HEK293 (cell line): Measurements from ENCODE around the gene BCL11A.

ENCODE experiments used
- CTCF ChIA-PET: fragments of 350-600 bp; formaldehyde crosslinking; extraction: SDS; loops from one replicate; lab custom pipeline; 2021; ENCODE audit warnings: antibody characterized with exemption; lab: Yijun Ruan, JAX
- POLR2A ChIA-PET: fragments of 300-600 bp; formaldehyde crosslinking; extraction: SDS; loops from one replicate; lab custom pipeline; 2020; ENCODE audit warnings: antibody characterized with exemption, inconsistent platforms; lab: Yijun Ruan, JAX
- H3K27ac ChIP-seq: fragments of 200-500 bp; sonication (Bioruptor generic); 2 replicates; pipeline ENCODE4 v1.5.1; 2014; ENCODE audit warnings: low read depth, low read length, control low read depth, inconsistent platforms; ENCODE audit errors: extremely low read depth
- H3K36me3 ChIP-seq, 2 experiments: fragments of 200-500 bp in 1 of 2; sonication (Bioruptor generic) in 1 of 2; 1 replicate in 1 of 2; 2 replicates in 1 of 2; pipeline ENCODE4 v1.5.1; 2014 to 2017; ENCODE audit warnings: inconsistent platforms in 2 of 2, low read length in 2 of 2; ENCODE audit not compliant: control insufficient read depth in 2 of 2, insufficient read depth in 1 of 2
- H3K4me1 ChIP-seq: fragments of 200-500 bp; sonication (Bioruptor generic); 2 replicates; pipeline ENCODE4 v1.5.1; 2014; ENCODE audit warnings: mild to moderate bottlenecking, low read length, inconsistent platforms; ENCODE audit not compliant: control insufficient read depth, insufficient read depth
- H3K4me3 ChIP-seq: 2 replicates; pipeline ENCODE4 v1.5.1; 2011; ENCODE audit warnings: low read depth, mild to moderate bottlenecking, control low read depth, low read length, moderate library complexity
- H3K9me3 ChIP-seq: fragments of 200-500 bp; sonication (Bioruptor generic); 2 replicates; pipeline ENCODE4 v1.5.1; 2014; ENCODE audit warnings: low read depth, low read length, inconsistent platforms; ENCODE audit not compliant: control insufficient read depth, insufficient read depth
- FEZF1 ChIP-seq: fragments of 450-650 bp; formaldehyde crosslinking; IDR thresholded peaks from 2 replicates; pipeline ENCODE4 v1.5.1; 2016; ENCODE audit warnings: missing biosample characterization, missing genetic modification characterization
- KLF9 ChIP-seq: fragments of 450-650 bp; formaldehyde crosslinking; IDR thresholded peaks from 2 replicates; pipeline ENCODE4 v1.5.1; 2016; ENCODE audit warnings: missing biosample characterization, missing genetic modification characterization, low read depth
- YY2 ChIP-seq: fragments of 450-650 bp; formaldehyde crosslinking; IDR thresholded peaks from 2 replicates; pipeline ENCODE4 v1.5.1; 2016; ENCODE audit warnings: missing biosample characterization, missing genetic modification characterization
- ZBTB17 ChIP-seq: fragments of 450-650 bp; formaldehyde crosslinking; IDR thresholded peaks from 2 replicates; pipeline ENCODE4 v1.5.1; 2016; ENCODE audit warnings: missing biosample characterization, missing genetic modification characterization
- ZIC2 ChIP-seq: fragments of 450-650 bp; formaldehyde crosslinking; IDR thresholded peaks from 2 replicates; pipeline ENCODE4 v1.5.1; 2016; ENCODE audit warnings: missing biosample characterization, missing genetic modification characterization
- ZNF10 ChIP-seq: fragments of 450-650 bp; formaldehyde crosslinking; IDR thresholded peaks from 2 replicates; pipeline ENCODE4 v1.5.1; 2017; ENCODE audit warnings: missing biosample characterization, missing genetic modification characterization
- ZNF223 ChIP-seq: fragments of 450-650 bp; formaldehyde crosslinking; IDR thresholded peaks from 2 replicates; pipeline ENCODE4 v1.5.1; 2016; ENCODE audit warnings: missing biosample characterization, missing genetic modification characterization
- ZNF37A ChIP-seq: fragments of 450-650 bp; IDR thresholded peaks from 2 replicates; pipeline ENCODE4 v1.5.1; 2018; ENCODE audit warnings: missing biosample characterization, missing genetic modification characterization
- ZNF629 ChIP-seq: fragments of 450-650 bp; formaldehyde crosslinking; IDR thresholded peaks from 2 replicates; pipeline ENCODE4 v1.5.1; 2017; ENCODE audit warnings: missing biosample characterization, missing genetic modification characterization
- ZNF664 ChIP-seq: fragments of 450-650 bp; formaldehyde crosslinking; IDR thresholded peaks from 2 replicates; pipeline ENCODE4 v1.5.1; 2016; ENCODE audit warnings: missing biosample characterization, missing genetic modification characterization
- ZNF677 ChIP-seq: fragments of 450-650 bp; IDR thresholded peaks from 2 replicates; pipeline ENCODE4 v1.5.0; 2018; ENCODE audit warnings: missing biosample characterization, mild to moderate bottlenecking, missing genetic modification characterization, moderate library complexity
- ZNF837 ChIP-seq: fragments of 450-650 bp; formaldehyde crosslinking; IDR thresholded peaks from 2 replicates; pipeline ENCODE4 v1.5.1; 2016; ENCODE audit warnings: missing biosample characterization, missing genetic modification characterization
- TF ChIP-seq, protein P1 (sequence below): fragments of 450-650 bp; formaldehyde crosslinking; IDR thresholded peaks from 2 replicates; pipeline ENCODE4 v1.5.0; 2017; ENCODE audit warnings: missing biosample characterization, missing genetic modification characterization, borderline replicate concordance
- TF ChIP-seq, protein P2 (sequence below): fragments of 450-650 bp; formaldehyde crosslinking; IDR thresholded peaks from 2 replicates; pipeline ENCODE4 v1.5.1; 2017; ENCODE audit warnings: missing biosample characterization, missing genetic modification characterization
- TF ChIP-seq, protein P3 (sequence below): fragments of 450-650 bp; IDR thresholded peaks from 2 replicates; pipeline ENCODE4 v1.5.1; 2018; ENCODE audit warnings: missing biosample characterization, missing genetic modification characterization

BCL11A gene

DNA sequence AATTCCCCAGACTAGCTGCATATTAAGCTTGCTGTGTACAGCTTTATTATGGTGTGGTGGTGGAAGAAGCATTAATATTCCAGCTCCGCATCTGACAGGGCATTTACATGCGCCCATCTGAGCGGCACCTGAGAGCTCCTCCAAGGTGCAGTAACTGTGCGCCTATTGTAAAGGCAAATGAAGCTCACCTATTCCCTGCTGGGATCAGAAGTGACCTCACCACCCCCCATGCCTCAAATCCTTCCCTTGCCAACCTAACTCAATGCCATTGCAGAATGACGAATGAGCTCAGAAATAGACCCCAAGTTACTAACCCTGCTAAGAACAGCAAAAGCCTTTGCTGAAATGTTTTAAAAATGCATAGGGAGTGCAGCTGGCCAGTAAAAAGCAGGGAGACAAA lies 14.3 kb downstream of the BCL11A start:
- H3K9me3 ChIP-seq, result no peaks in the 10 kb centered on the region
- ChIA-PET POLR2A (interaction anchor here (1.6 to 1.7 kb wide), 2 partner anchors 8 to 11 kb away, joined by 7 read pairs; no protein-coding TSS in a partner anchor), CTCF (interaction anchor here (0.7 to 1.2 kb wide), 3 partner anchors 23 to 68 kb away, joined by 3 read pairs; no protein-coding TSS in a partner anchor)
- peaks cover 14 to 21% of the 10 kb centered on the region in 2 experiments for H3K36me3 ChIP-seq
- H3K4me3 ChIP-seq, result no peak overlapping the region
- H3K27ac ChIP-seq, result no peak overlapping the region
- H3K4me1 ChIP-seq, result peaks cover 62% of the 10 kb centered on the region
- TF ChIP-seq ZNF629 (tag by site-specific recombination) (peak; percentile 26; the same call in 1 of the 2 replicates), ZNF677 (peak; percentile 89), ZBTB17 (tag by site-specific recombination) (0 out of 2 replicates have a peak, but pooled peaks have one; percentile 36), ZIC2 (tag by site-specific recombination) (peak; percentile 60)
- TF ChIP-seq, protein P1, sequence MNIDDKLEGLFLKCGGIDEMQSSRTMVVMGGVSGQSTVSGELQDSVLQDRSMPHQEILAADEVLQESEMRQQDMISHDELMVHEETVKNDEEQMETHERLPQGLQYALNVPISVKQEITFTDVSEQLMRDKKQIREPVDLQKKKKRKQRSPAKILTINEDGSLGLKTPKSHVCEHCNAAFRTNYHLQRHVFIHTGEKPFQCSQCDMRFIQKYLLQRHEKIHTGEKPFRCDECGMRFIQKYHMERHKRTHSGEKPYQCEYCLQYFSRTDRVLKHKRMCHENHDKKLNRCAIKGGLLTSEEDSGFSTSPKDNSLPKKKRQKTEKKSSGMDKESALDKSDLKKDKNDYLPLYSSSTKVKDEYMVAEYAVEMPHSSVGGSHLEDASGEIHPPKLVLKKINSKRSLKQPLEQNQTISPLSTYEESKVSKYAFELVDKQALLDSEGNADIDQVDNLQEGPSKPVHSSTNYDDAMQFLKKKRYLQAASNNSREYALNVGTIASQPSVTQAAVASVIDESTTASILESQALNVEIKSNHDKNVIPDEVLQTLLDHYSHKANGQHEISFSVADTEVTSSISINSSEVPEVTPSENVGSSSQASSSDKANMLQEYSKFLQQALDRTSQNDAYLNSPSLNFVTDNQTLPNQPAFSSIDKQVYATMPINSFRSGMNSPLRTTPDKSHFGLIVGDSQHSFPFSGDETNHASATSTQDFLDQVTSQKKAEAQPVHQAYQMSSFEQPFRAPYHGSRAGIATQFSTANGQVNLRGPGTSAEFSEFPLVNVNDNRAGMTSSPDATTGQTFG (tag by site-specific recombination), result no peak

DNA sequence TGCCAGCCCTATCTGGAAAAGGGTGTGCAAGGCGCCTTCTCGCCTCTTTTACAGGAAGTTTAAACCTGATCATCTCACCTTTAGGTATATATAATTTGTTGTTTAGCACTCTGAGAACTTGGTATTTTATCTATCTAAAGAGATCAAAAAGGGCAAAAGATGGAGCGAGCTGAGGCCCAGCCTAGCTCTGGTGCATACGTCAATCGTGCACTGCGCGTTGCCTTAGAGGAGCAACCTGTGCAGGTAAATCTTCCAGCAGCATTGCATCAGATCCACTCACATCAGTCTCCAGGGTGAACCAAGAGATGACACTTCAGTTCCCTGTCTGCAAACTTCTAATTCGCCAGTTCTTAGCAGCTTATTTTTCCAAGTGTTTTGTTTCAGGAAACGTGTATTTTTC lies 15.4 kb downstream of the BCL11A start:
- H3K4me1 ChIP-seq, result peaks cover 68% of the 10 kb centered on the region

DNA sequence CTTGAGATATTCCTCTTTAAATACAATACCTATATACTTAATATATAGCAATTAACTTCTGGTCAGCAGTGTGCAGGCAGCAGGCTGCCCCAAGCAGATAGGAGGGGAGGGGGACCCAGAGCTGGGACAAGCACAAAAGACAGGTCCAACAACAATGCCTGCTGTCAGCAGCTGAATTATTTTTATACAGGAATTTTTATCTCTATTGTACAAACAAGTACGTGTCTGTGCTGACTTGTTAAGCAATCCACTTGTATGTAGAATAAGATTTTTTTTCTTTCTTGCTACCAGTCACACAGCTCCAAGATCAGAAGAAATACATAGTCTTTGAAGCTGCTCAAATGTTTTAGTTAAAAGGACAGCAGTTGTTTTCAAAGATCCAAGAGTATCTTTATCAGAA lies 16.7 kb downstream of the BCL11A start:
- ChIA-PET POLR2A (interaction anchor here (1.7 kb wide), 1 partner anchor 17 kb away, joined by 4 read pairs; the partner anchor contains the start of gene BCL11A), CTCF (no interaction called here)
- peaks cover 80% of the 10 kb centered on the region for H3K4me1 ChIP-seq
- no peaks in the 10 kb centered on the region for H3K9me3 ChIP-seq
- H3K27ac ChIP-seq, result no peak overlapping the region
- no peak overlapping the region for H3K4me3 ChIP-seq
- TF ChIP-seq, protein P2, sequence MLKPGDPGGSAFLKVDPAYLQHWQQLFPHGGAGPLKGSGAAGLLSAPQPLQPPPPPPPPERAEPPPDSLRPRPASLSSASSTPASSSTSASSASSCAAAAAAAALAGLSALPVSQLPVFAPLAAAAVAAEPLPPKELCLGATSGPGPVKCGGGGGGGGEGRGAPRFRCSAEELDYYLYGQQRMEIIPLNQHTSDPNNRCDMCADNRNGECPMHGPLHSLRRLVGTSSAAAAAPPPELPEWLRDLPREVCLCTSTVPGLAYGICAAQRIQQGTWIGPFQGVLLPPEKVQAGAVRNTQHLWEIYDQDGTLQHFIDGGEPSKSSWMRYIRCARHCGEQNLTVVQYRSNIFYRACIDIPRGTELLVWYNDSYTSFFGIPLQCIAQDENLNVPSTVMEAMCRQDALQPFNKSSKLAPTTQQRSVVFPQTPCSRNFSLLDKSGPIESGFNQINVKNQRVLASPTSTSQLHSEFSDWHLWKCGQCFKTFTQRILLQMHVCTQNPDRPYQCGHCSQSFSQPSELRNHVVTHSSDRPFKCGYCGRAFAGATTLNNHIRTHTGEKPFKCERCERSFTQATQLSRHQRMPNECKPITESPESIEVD (tag by site-specific recombination), result peak; percentile 59
- TF ChIP-seq ZNF37A, result no peak
- 0 out of 2 replicates have a peak, but pooled peaks have one; percentile 6 for TF ChIP-seq FEZF1 (tag by site-specific recombination)
- TF ChIP-seq ZNF223 (tag by site-specific recombination), result no peak
- peaks cover 0 to 11% of the 10 kb centered on the region in 2 experiments; a peak in 1 of 3 replicates for H3K36me3 ChIP-seq

More for the DNA sequence above, 15.4 kb downstream of the BCL11A start:
- TF ChIP-seq KLF9 (no peak), ZNF223 (tag by site-specific recombination) (no peak), YY2 (tag by site-specific recombination) (no peak), ZNF10 (tag by site-specific recombination) (no peak), ZNF664 (no peak), ZNF837 (no peak)
- TF ChIP-seq, protein P3, sequence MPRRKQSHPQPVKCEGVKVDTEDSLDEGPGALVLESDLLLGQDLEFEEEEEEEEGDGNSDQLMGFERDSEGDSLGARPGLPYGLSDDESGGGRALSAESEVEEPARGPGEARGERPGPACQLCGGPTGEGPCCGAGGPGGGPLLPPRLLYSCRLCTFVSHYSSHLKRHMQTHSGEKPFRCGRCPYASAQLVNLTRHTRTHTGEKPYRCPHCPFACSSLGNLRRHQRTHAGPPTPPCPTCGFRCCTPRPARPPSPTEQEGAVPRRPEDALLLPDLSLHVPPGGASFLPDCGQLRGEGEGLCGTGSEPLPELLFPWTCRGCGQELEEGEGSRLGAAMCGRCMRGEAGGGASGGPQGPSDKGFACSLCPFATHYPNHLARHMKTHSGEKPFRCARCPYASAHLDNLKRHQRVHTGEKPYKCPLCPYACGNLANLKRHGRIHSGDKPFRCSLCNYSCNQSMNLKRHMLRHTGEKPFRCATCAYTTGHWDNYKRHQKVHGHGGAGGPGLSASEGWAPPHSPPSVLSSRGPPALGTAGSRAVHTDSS (tag by site-specific recombination), result no peak
- Histone ChIP-seq H3K36me3 (peaks cover 6 to 11% of the 10 kb centered on the region in 2 experiments; a peak in 2 of 3 replicates), H3K27ac (no peak overlapping the region; the same call in 1 of the 2 replicates), H3K9me3 (no peaks in the 10 kb centered on the region), H3K4me3 (no peak overlapping the region)
- CTCF ChIA-PET, result interaction anchor here (0.6 kb wide), 1 partner anchor 12 kb away, joined by 4 read pairs; no protein-coding TSS in a partner anchor
- POLR2A ChIA-PET, result interaction anchor here (1.7 kb wide), 2 partner anchors 12 to 15 kb away, joined by 4 to 7 read pairs; partner anchors contain the start of gene BCL11A
